Activated effector memory CD4-positive, alpha-beta T cell treated with anti-CD3 and anti-CD28 coated beads, Interleukin-2, amount 50 U/mL, for 16 hours (primary cell): ENCODE results near the gene PCGF2.

ENCODE experiments used
- DNase-seq: peaks from one replicate; pipeline ENCODE4 v3.0.0-alpha.2; 2020

Gene PCGF2

GRCh38 chr17:38751144-38751807, 3.1 kb upstream of the PCGF2 start:
- DNase-seq = no peak

GRCh38 chr17:38750312-38751121, 2.4 kb upstream of the PCGF2 start:
- no peak for DNase-seq

- DNase-seq = no peak
Measured at GRCh38 chr17:38750044-38750311, 1.8 kb upstream of the PCGF2 start.

GRCh38 chr17:38749223-38750043, 1.3 kb upstream of the PCGF2 start:
- DNase-seq = no peak

- no peak for DNase-seq
Measured at GRCh38 chr17:38748892-38749222, 721 bp upstream of the PCGF2 start.

GRCh38 chr17:38747463-38748148, 530 bp downstream of the PCGF2 start:
- DNase-seq = no peak

GRCh38 chr17:38746849-38747462, 1.2 kb downstream of the PCGF2 start:
- no peak for DNase-seq

- DNase-seq = no peak
Measured at GRCh38 chr17:38746004-38746848, 1.9 kb downstream of the PCGF2 start.

GRCh38 chr17:38745545-38745944, 2.6 kb downstream of the PCGF2 start:
- peak; percentile 60 for DNase-seq

- no peak for DNase-seq
Measured at GRCh38 chr17:38743556-38744171, 4.5 kb downstream of the PCGF2 start.

- DNase-seq = no peak
Measured at GRCh38 chr17:38742411-38743308, 5.5 kb downstream of the PCGF2 start.

- no peak for DNase-seq
Measured at GRCh38 chr17:38741921-38742410, 6.2 kb downstream of the PCGF2 start.

GRCh38 chr17:38741461-38741860, 6.7 kb downstream of the PCGF2 start:
- DNase-seq = no peak

GRCh38 chr17:38740806-38741205, 7.3 kb downstream of the PCGF2 start:
- DNase-seq = no peak

- DNase-seq = no peak
Measured at GRCh38 chr17:38740044-38740443, 8.1 kb downstream of the PCGF2 start.

- DNase-seq = no peak
Measured at GRCh38 chr17:38739305-38739704, 8.8 kb downstream of the PCGF2 start.

GRCh38 chr17:38738686-38739085, 9.4 kb downstream of the PCGF2 start:
- DNase-seq = no peak

- DNase-seq = no peak
Measured at GRCh38 chr17:38738007-38738662, 10.0 kb downstream of the PCGF2 start.

GRCh38 chr17:38735161-38735997, 12.8 kb downstream of the PCGF2 start:
- DNase-seq = peak; percentile 92
